Stimulated activated CD8-positive, alpha-beta memory T cell treated with anti-CD3 and anti-CD28 coated beads, Interleukin-15, amount 100 ng/mL, for 24 hours (primary cell): ENCODE results near the gene NUP58.

ENCODE experiments used
- DNase-seq: peaks from one replicate; pipeline ENCODE4 v3.0.0-alpha.2; 2020; ENCODE audit warnings: low read depth

Gene NUP58

DNA sequence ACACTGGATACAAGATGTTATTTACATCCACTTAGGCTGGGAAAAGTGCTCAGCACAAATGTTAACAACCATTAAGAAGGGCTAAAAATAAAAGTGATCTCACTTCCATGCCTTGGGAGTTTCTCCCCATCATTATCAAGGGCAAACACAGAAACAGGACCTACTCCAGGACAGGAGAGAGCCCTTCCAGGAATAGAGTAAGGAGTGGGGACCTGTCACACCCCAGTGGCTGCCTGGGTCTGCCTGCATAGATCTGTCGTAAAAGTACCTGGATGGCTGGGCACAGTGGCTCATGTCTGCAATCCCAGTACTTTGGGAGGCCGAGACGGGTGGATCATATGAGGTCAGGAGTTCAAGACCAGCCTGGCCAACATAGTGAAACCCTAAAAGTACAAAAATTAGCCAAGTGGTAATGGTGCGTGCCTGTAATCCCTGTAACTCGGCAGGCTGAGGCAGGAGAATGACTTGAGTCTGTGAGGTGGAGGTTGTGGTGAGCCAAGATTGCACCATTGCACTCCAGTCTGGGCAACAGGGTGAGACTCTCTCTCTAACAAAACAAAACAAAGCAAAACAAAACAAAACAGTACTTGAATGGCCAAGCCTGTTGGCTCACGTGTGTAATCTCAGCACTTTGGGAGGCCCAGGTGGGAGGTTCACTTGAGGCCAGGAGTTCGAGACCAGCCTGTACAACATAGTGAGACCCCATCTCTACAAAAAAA is 76.0 kb downstream of the NUP58 start:
- DNase-seq, result no peak

- no peak for DNase-seq
These were observed 77.1 kb downstream of the NUP58 start for GRCh38 chr13:25378528-25378927.

DNA sequence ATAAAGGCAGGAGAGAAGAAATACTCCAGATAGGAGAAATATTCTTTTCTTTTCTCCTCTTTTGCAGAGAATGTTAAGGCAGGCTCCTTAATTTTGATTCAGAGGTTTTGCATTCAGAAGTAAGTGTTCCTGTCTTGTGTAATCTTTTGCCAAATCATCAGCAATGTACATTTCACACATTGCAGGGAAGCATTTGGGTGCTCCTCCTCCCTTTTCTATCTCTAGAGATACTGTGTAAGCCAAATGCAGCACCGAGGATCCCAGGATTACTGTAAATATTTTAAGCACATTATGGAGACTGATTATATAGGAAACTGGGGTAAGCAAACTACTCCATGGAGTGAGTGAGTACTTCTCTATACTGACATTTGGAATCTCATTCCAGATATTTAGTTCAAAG is 77.6 kb downstream of the NUP58 start:
- no peak for DNase-seq

- no peak for DNase-seq
These were observed 78.7 kb downstream of the NUP58 start for GRCh38 chr13:25380082-25380481.

DNA sequence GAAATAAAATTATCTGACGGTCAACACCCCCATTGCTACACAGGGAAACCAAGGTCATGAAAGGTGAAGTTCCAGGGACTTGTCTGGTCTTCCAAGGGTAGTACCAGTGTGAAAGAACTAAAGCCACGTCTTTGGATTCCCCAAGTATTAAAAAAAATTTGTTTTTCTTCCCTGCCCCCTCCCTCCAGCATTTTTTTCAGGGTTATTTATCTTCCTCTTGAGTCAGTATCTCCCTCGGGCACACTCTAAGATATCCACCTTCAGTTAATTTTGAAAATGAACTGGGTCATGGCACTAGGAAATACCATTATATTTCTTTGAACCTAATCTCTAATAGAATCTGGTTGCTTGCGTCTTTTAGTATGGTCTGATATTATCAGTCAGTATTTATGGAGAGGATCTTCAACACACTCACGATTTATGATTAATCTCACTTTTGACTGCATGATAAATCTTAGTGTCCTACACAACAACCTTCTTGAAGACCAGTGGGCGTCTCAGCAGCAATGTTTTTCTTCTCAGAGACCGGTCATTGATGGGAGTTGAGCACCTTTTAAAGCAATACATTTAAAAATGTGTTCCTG is 79.4 kb downstream of the NUP58 start:
- no peak for DNase-seq

DNA sequence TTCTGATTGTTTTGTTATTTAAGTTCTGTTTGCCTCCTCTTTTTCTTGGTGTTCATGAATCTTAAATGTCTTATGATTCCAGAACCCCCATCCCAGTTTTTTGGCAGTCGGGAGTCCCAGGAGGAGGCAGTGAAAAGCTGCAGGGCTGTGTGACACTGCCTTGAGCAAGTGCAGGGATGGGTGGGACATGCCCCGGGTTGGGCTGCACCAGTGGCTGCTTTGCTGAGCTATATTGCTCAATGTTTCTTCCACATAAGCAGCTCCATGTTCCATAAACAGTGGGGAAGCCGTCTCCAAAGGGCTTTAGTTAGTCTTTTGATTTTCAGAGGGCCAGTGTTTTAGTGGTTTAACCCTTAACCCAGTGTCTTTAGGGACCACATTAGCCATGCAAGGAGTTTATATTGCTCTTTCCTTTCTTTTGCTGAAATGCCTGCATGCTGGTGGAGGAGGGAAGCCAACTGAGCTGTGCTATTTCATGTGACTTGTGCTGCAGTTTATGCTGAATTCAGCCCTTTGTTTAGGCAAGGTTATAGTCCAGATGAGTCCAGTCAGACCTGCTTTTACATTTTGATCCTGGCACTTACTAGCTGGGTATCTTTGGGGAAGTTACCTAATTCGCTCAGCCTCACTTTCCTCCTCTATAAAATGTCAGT is 83.5 kb downstream of the NUP58 start:
- DNase-seq, result no peak

DNA sequence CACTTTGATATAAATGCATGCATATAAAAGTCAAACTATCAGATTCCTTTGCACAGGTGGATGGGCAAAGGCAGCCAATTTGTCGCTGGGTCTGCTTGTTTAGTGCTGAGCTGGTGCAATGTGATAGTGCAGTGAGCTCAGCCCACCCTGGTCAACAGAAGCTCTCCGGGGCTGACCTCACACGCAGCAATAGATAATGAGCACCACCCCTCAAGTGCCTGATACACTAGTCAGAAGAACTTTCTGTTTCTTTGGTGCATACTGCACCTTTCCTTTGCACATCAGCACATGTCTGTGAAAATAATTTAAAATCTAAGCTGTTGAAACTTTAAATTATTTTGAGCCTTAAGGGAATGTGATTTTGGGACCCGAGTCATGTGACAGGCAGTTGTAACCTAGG is 90.5 kb downstream of the NUP58 start:
- no peak for DNase-seq
